NCI-H446 (cell line): ENCODE measurements around the gene UGCG.
"Not testable (repeated sequence)": the region's sequence is repeated elsewhere in the genome, so short reads cannot be mapped to it uniquely, and the experiment has no call there.

Source experiments
- DNase-seq, 2 experiments: peaks; one replicate each; lab custom pipeline; 2025; lab: John Stamatoyannopoulos, UW

UGCG gene

GRCh38 chr9:111895996-111896941 is at the start of gene UGCG:
Gene UGCG, plus strand, starts transcription at chr9:111896814. Its CDS starts 402 bp downstream, at chr9:111897216.
- peak; percentile 32 to 85 for DNase-seq

GRCh38 chr9:111851553-111851952 is 45.1 kb upstream of the UGCG start:
- DNase-seq, result no peak

GRCh38 chr9:111852291-111852690 is 44.3 kb upstream of the UGCG start:
- DNase-seq, result no peak

- no peak for DNase-seq
Observed at GRCh38 chr9:111853450-111853827, 43.2 kb upstream of the UGCG start.

GRCh38 chr9:111854799-111855198 is 41.8 kb upstream of the UGCG start:
- DNase-seq, result no peak

GRCh38 chr9:111857555-111858211 is 38.9 kb upstream of the UGCG start:
- DNase-seq, result no peak

- no peak for DNase-seq
Observed at GRCh38 chr9:111860443-111860842, 36.2 kb upstream of the UGCG start.

- no peak for DNase-seq
Observed at GRCh38 chr9:111863636-111864035, 33.0 kb upstream of the UGCG start.

- no peak for DNase-seq
Observed at GRCh38 chr9:111866976-111867375, 29.6 kb upstream of the UGCG start.

- no peak for DNase-seq
Observed at GRCh38 chr9:111868475-111868874, 28.1 kb upstream of the UGCG start.

- no peak for DNase-seq
Observed at GRCh38 chr9:111870774-111871498, 25.7 kb upstream of the UGCG start.

GRCh38 chr9:111871499-111871855 is 25.1 kb upstream of the UGCG start:
- no peak for DNase-seq

GRCh38 chr9:111872886-111873285 is 23.7 kb upstream of the UGCG start:
- no peak for DNase-seq

GRCh38 chr9:111873901-111874300 is 22.7 kb upstream of the UGCG start:
- DNase-seq, result no peak

- no peak for DNase-seq
Observed at GRCh38 chr9:111874500-111874899, 22.1 kb upstream of the UGCG start.

- not testable (repeated sequence) for DNase-seq
Observed at GRCh38 chr9:111875291-111875690, 21.3 kb upstream of the UGCG start.

- not testable (repeated sequence) for DNase-seq
Observed at GRCh38 chr9:111875691-111876090, 20.9 kb upstream of the UGCG start.

- no peak for DNase-seq
Observed at GRCh38 chr9:111876179-111876578, 20.4 kb upstream of the UGCG start.

GRCh38 chr9:111877420-111877819 is 19.2 kb upstream of the UGCG start:
- no peak for DNase-seq

GRCh38 chr9:111878946-111879345 is 17.7 kb upstream of the UGCG start:
- no peak for DNase-seq

- DNase-seq, result no peak
Observed at GRCh38 chr9:111886983-111887718, 9.5 kb upstream of the UGCG start.

- DNase-seq, result no peak
Observed at GRCh38 chr9:111890334-111890733, 6.3 kb upstream of the UGCG start.
